Left ventricle myocardium inferior (tissue), 1 donor: ENCODE results near the gene LSAMP. TPM values are rescaled to one million over a fixed set of nuclear protein-coding genes. Genes with fewer than 3 reads are reported as not detected.

Source experiments
- DNase-seq: peaks from one replicate; pipeline ENCODE4 v3.0.0-alpha.2; 2020
- H3K27ac ChIP-seq: fragments of 200-600 bp; replicated peaks from 2 replicates; pipeline ENCODE4 v1.8.0; 2021
- H3K27me3 ChIP-seq: fragments of 200-600 bp; 2 replicates; pipeline ENCODE4 v1.8.0; 2021; ENCODE audit warnings: low read depth
- H3K36me3 ChIP-seq: fragments of 200-600 bp; 2 replicates; pipeline ENCODE4 v1.8.0; 2021
- H3K4me1 ChIP-seq: fragments of 200-600 bp; 2 replicates; pipeline ENCODE4 v1.8.0; 2021
- H3K4me3 ChIP-seq: fragments of 200-600 bp; 2 replicates; pipeline ENCODE4 v1.8.0; 2021; ENCODE audit warnings: mild to moderate bottlenecking, moderate library complexity
- H3K9me3 ChIP-seq: fragments of 200-600 bp; replicated peaks from 2 replicates; pipeline ENCODE4 v1.8.0; 2021
- intact Hi-C: fragments of 100-400 bp; cut with micrococcal nuclease; formaldehyde crosslinking; loops from one replicate; pipeline ENCODE4 v1.11.0; 2022
- total RNA-seq: library from RNA; stranded (reverse); fragmentation: NEBNext Ultra II Directional; extraction: Animal tissue kit (Norgen Biotek cat#: 25700); gene quantifications from one replicate; pipeline ENCODE4 v1.2.1, GENCODE V29; 2021
- TF ChIP-seq, protein P1 (sequence below): fragments of 200-600 bp; IDR thresholded peaks from 2 replicates; pipeline ENCODE4 v1.8.0; 2021; ENCODE audit warnings: antibody characterized with exemption, mild to moderate bottlenecking, borderline replicate concordance
- donor health status: DM: no; HTN: yes; CAD: no; lungs with severe emphysema.

LSAMP gene
- total RNA-seq, 1 donor from 2014 or later = 1.2 TPM

- H3K9me3 ChIP-seq = no peaks in the 10 kb centered on the region
- no peaks in the 10 kb centered on the region for H3K36me3 ChIP-seq
- H3K27ac ChIP-seq = no peak overlapping the region
- H3K4me1 ChIP-seq = no peaks in the 10 kb centered on the region
- TF ChIP-seq, protein P1, sequence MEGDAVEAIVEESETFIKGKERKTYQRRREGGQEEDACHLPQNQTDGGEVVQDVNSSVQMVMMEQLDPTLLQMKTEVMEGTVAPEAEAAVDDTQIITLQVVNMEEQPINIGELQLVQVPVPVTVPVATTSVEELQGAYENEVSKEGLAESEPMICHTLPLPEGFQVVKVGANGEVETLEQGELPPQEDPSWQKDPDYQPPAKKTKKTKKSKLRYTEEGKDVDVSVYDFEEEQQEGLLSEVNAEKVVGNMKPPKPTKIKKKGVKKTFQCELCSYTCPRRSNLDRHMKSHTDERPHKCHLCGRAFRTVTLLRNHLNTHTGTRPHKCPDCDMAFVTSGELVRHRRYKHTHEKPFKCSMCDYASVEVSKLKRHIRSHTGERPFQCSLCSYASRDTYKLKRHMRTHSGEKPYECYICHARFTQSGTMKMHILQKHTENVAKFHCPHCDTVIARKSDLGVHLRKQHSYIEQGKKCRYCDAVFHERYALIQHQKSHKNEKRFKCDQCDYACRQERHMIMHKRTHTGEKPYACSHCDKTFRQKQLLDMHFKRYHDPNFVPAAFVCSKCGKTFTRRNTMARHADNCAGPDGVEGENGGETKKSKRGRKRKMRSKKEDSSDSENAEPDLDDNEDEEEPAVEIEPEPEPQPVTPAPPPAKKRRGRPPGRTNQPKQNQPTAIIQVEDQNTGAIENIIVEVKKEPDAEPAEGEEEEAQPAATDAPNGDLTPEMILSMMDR = no peak
- intact Hi-C loops = no loop called here
- DNase-seq = no peak
- H3K4me3 ChIP-seq = no peak overlapping the region
- no peaks in the 10 kb centered on the region for H3K27me3 ChIP-seq
Measured at GRCh38 chr3:115990669-115991068, 454.6 kb downstream of the LSAMP start.

DNA sequence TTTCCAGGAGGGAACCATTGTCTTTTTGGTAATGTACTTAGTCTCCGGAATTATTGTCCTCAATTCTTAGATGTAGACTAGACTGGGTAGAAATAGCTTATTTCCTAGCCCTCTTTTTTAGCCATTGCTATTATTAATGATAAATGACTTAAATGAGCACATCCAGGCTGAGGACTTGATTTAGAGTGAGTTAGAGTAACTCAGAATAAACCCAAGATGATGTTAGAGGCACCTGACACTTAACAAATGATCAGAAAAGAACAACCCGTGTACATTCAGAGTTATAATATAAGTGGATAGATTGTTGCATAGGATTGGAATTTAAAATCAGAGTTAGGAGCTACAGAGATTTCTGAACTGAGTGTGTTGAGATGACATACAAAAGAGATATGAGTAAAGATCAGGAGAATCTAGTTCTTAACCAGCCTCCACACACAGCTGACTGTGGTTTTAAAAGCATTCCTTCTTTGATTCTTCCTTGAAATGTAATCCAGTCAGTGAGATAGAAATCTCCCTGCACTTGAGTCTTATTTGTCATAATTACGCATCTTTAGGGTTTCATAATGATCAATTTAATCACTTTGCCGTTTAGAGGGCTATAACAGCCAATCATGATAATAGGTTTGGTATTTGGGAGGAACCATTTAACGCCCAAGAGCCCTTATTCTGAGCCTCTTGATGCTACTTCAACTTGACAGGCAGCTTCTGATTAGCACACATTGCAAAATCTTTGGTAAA lies 455.4 kb downstream of the LSAMP start:
- intact Hi-C loops = no loop called here
- DNase-seq = no peak
- TF ChIP-seq, protein P1 = no peak
- H3K4me3 ChIP-seq = no peak overlapping the region
- H3K27me3 ChIP-seq = no peaks in the 10 kb centered on the region
- no peak overlapping the region for H3K27ac ChIP-seq
- no peaks in the 10 kb centered on the region for H3K4me1 ChIP-seq
- H3K36me3 ChIP-seq = no peaks in the 10 kb centered on the region
- H3K9me3 ChIP-seq = no peaks in the 10 kb centered on the region

DNA sequence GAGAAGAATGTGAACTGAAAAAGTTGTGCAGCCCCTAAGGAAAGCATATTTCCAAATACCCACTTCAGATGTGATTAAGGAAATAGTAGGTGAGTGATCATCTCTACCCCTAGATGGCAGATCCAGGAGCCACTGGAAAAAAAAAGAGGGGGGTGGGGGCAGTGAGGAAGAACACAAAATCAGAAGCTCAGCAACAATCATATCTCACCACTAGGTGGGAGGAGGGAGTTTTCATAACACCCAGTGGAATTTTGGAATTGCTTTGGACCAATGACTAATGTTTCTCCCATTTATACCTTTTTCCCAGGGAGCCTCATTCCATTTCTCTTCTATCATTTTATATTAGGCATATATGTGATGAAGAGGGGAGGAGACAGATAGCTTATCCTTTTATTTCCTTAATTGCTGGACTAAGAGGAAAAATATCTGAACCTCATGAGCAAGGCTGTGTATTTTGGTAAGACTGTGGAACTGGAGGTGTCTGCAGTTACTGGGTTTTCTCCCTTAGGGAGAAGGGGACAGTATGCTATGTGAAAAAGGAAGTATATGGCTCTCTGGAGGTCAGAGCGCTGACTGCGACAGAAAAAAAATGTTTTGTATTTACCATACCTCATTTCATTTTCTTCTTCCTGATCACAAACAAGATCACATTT lies 458.6 kb downstream of the LSAMP start:
- H3K4me3 ChIP-seq = no peak overlapping the region
- H3K9me3 ChIP-seq = no peaks in the 10 kb centered on the region
- H3K27ac ChIP-seq = no peak overlapping the region
- H3K27me3 ChIP-seq = no peaks in the 10 kb centered on the region
- H3K4me1 ChIP-seq = no peaks in the 10 kb centered on the region
- H3K36me3 ChIP-seq = no peaks in the 10 kb centered on the region
- DNase-seq = no peak
- TF ChIP-seq, protein P1 = peak; percentile 8
- intact Hi-C loops = no loop called here

DNA sequence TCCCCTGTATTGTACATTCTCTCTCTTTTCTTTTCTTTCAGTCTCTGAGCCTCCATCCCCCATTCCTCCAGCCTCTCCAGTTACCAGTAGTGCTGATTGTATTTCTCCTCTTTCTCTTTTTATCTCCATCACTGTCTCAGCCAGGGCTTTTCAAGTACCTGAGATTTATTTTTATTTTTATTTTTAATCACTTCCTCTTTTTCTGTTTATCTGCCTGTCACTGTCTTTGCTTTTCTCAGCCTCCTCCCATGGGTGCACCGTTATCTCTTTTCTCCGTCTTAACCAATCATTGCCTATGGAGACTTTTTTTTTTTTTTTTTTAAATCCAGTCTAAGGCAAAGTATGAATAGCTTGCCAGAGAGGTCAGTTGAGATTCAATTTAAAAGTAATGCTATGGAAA lies 462.7 kb downstream of the LSAMP start:
- intact Hi-C loops = no loop called here
- Histone ChIP-seq H3K4me1 (no peaks in the 10 kb centered on the region), H3K27me3 (no peaks in the 10 kb centered on the region), H3K27ac (no peak overlapping the region), H3K36me3 (no peaks in the 10 kb centered on the region), H3K4me3 (no peak overlapping the region), H3K9me3 (no peaks in the 10 kb centered on the region)
- no peak for DNase-seq
- TF ChIP-seq, protein P1 = no peak

GRCh38 chr3:115982108-115982507 lies 463.2 kb downstream of the LSAMP start:
- intact Hi-C loops = no loop called here
- H3K9me3 ChIP-seq = no peaks in the 10 kb centered on the region
- TF ChIP-seq, protein P1 = no peak
- no peaks in the 10 kb centered on the region for H3K27me3 ChIP-seq
- H3K4me3 ChIP-seq = no peak overlapping the region
- no peaks in the 10 kb centered on the region for H3K36me3 ChIP-seq
- no peaks in the 10 kb centered on the region for H3K4me1 ChIP-seq
- no peak for DNase-seq
- H3K27ac ChIP-seq = no peak overlapping the region
